IMR-90 (cell line): Measurements from ENCODE around the gene C22orf15. TPM values are rescaled to one million over a fixed set of nuclear protein-coding genes. Genes with fewer than 3 reads are reported as not detected.

Experiments
- ATAC-seq: fragments of 200-7000 bp; cut with Tn5 transposase; 2 replicates; pipeline ENCODE4 v1.9.1; 2020; ENCODE audit warnings: low read depth, mild to moderate bottlenecking, moderate library complexity
- BruUV-seq: library from RNA; stranded (reverse); fragments of 400-500 nt; replicated peaks from 2 replicates; lab custom pipeline; 2021; lab: Mats Ljungman, UMichigan
- CTCF ChIA-PET: fragments of 300-600 bp; formaldehyde crosslinking; extraction: SDS; loops from one replicate; lab custom pipeline; 2021; ENCODE audit warnings: antibody characterized with exemption; lab: Yijun Ruan, JAX
- POLR2A ChIA-PET: fragments of 300-600 bp; sonication (Branson Sonifier 250); formaldehyde crosslinking; loops from one replicate; lab custom pipeline; 2022; ENCODE audit warnings: antibody characterized with exemption; ENCODE audit not compliant: unreplicated experiment; lab: Charles Lee
- DNase-seq: peaks from one replicate; pipeline ENCODE4 v3.0.0; 2013
- H2AFZ ChIP-seq: replicated peaks from 2 replicates; pipeline ENCODE3; 2013; ENCODE audit warnings: low read length, mild to moderate bottlenecking; ENCODE audit not compliant: poor library complexity
- H2AK5ac ChIP-seq: 2 replicates; pipeline ENCODE4 v1.6.1; 2013; ENCODE audit warnings: low read depth, low read length, inconsistent platforms
- H2AK9ac ChIP-seq: replicated peaks from 2 replicates; pipeline ENCODE3; 2013; ENCODE audit warnings: mild to moderate bottlenecking, low read depth, low read length, moderate library complexity; ENCODE audit not compliant: poor library complexity
- H2BK120ac ChIP-seq: 2 replicates; pipeline ENCODE4 v1.6.1; 2013; ENCODE audit warnings: low read depth, low read length, inconsistent platforms
- H2BK15ac ChIP-seq: 3 replicates; pipeline ENCODE4 v1.6.1; 2013; ENCODE audit warnings: low read depth, low read length, inconsistent platforms
- H2BK20ac ChIP-seq: 2 replicates; pipeline ENCODE4 v1.6.1; 2013; ENCODE audit warnings: low read depth, mild to moderate bottlenecking, inconsistent platforms, low read length, moderate library complexity
- H2BK5ac ChIP-seq: 2 replicates; pipeline ENCODE4 v1.6.1; 2013; ENCODE audit warnings: mild to moderate bottlenecking, low read depth, low read length, inconsistent platforms; ENCODE audit not compliant: poor library complexity, severe bottlenecking
- H3K14ac ChIP-seq: replicated peaks from 2 replicates; pipeline ENCODE4 v1.6.1; 2013; ENCODE audit warnings: low read depth, low read length, inconsistent platforms
- H3K18ac ChIP-seq: 2 replicates; pipeline ENCODE4 v1.6.1; 2013; ENCODE audit warnings: low read depth, low read length, control low read depth
- H3K23ac ChIP-seq: 2 replicates; pipeline ENCODE4 v1.6.1; 2013; ENCODE audit warnings: low read depth, low read length, inconsistent platforms
- H3K27ac ChIP-seq: 2 replicates; pipeline ENCODE4 v1.5.1; 2013; ENCODE audit warnings: mild to moderate bottlenecking, control low read depth, low read length; ENCODE audit not compliant: insufficient read depth
- H3K27me3 ChIP-seq: 2 replicates; pipeline ENCODE4 v1.6.1; 2013; ENCODE audit warnings: low read length; ENCODE audit not compliant: control insufficient read depth, insufficient read depth
- H3K36me3 ChIP-seq: 2 replicates; pipeline ENCODE4 v1.6.1; 2013; ENCODE audit warnings: low read length, mixed read lengths; ENCODE audit not compliant: control insufficient read depth, insufficient read depth
- H3K4ac ChIP-seq: 2 replicates; pipeline ENCODE4 v1.6.1; 2013; ENCODE audit warnings: low read depth, low read length, inconsistent platforms
- H3K4me1 ChIP-seq: 2 replicates; pipeline ENCODE4 v1.6.1; 2013; ENCODE audit warnings: low read length, mixed read lengths; ENCODE audit not compliant: control insufficient read depth, insufficient read depth
- H3K4me2 ChIP-seq: 2 replicates; pipeline ENCODE4 v1.6.1; 2013; ENCODE audit warnings: low read depth, mild to moderate bottlenecking, control low read depth, low read length, moderate library complexity
- H3K4me3 ChIP-seq: 2 replicates; pipeline ENCODE4 v1.5.1; 2013; ENCODE audit warnings: low read depth, mild to moderate bottlenecking, control low read depth, low read length, moderate library complexity; ENCODE audit not compliant: insufficient read depth
- H3K56ac ChIP-seq: 2 replicates; pipeline ENCODE4 v1.6.1; 2013; ENCODE audit warnings: low read length, inconsistent platforms; ENCODE audit not compliant: insufficient read depth; ENCODE audit errors: extremely low read depth
- H3K79me1 ChIP-seq, 2 experiments: 2 replicates each; pipeline ENCODE4 v1.6.1; 2013; ENCODE audit warnings: low read length in 2 of 2, inconsistent platforms in 1 of 2, low read depth in 1 of 2
- H3K9ac ChIP-seq: 2 replicates; pipeline ENCODE4 v1.6.1; 2013; ENCODE audit warnings: low read depth, low read length, control low read depth
- H3K9me1 ChIP-seq: 2 replicates; pipeline ENCODE4 v1.6.1; 2013; ENCODE audit warnings: low read length, inconsistent platforms; ENCODE audit not compliant: insufficient read depth
- H3K9me3 ChIP-seq: 2 replicates; pipeline ENCODE4 v1.6.1; 2013; ENCODE audit warnings: low read length; ENCODE audit not compliant: control insufficient read depth, insufficient read depth
- H4K20me1 ChIP-seq: 2 replicates; pipeline ENCODE4 v1.6.1; 2013; ENCODE audit warnings: low read length, inconsistent platforms; ENCODE audit not compliant: insufficient read depth
- H4K5ac ChIP-seq: 2 replicates; pipeline ENCODE4 v1.6.1; 2013; ENCODE audit warnings: mild to moderate bottlenecking, low read depth, low read length, control low read depth
- H4K8ac ChIP-seq, 2 experiments: 2 replicates each; pipeline ENCODE4 v1.6.1; 2013; ENCODE audit warnings: low read depth in 2 of 2, low read length in 2 of 2, control low read depth in 1 of 2, inconsistent platforms in 1 of 2
- H4K91ac ChIP-seq: 2 replicates; pipeline ENCODE4 v1.6.1; 2013; ENCODE audit warnings: low read depth, low read length, inconsistent platforms; ENCODE audit not compliant: insufficient read depth
- CHD1 ChIP-seq: IDR thresholded peaks from 2 replicates; pipeline ENCODE4 v1.6.1; 2012; ENCODE audit warnings: low read depth, low read length, improper control_type of control experiment
- FOS ChIP-seq: fragments of 150-350 bp; IDR thresholded peaks from 2 replicates; pipeline ENCODE4 v1.6.1; 2016; ENCODE audit warnings: low read depth, low read length
- MAZ ChIP-seq: IDR thresholded peaks from 2 replicates; pipeline ENCODE4 v1.6.1; 2012; ENCODE audit warnings: low read depth, mild to moderate bottlenecking, low read length, improper control_type of control experiment, moderate library complexity, borderline replicate concordance
- MXI1 ChIP-seq: IDR thresholded peaks from 2 replicates; pipeline ENCODE4 v1.6.1; 2012; ENCODE audit warnings: low read depth, mild to moderate bottlenecking, low read length, moderate library complexity, borderline replicate concordance
- POLR2A ChIP-seq: IDR thresholded peaks from 2 replicates; pipeline ENCODE4 v1.6.1; 2012; ENCODE audit warnings: mild to moderate bottlenecking, low read depth, low read length
- WGBS, 2 experiments: methylation state at CpG; one replicate each; pipeline versions ENCODE4 v1.1.5 to v1.1.7; 2013; ENCODE audit warnings: missing lambda C conversion rate in 2 of 2; ENCODE audit not compliant: insufficient read length in 1 of 2; ENCODE audit errors: extremely low coverage in 2 of 2; 5-methylcytosine and 5-hydroxymethylcytosine counted together
- dilution Hi-C: fragments of 300-500 bp; cut with HindIII; formaldehyde crosslinking; loops from one replicate; pipeline ENCODE4 v1.14.3; 2018; ENCODE audit warnings: low sequenced_read_pairs; ENCODE audit not compliant: unreplicated experiment
- in situ Hi-C: fragments of 300-500 bp; cut with MboI; formaldehyde crosslinking; loops from 3 replicates; pipeline ENCODE4 v1.14.3; 2019; ENCODE audit warnings: low sequenced_read_pairs, inconsistent platforms, mixed read lengths
- intact Hi-C: fragments of 100-400 bp; cut with micrococcal nuclease; formaldehyde crosslinking; loops from 2 replicates; pipeline ENCODE4 v1.10.0; 2022
- polyA plus RNA-seq, 3 experiments: library from polyadenylated mRNA; depleted of rRNA; stranded (reverse); fragments of >200 nt; gene quantifications; 2 replicates each; pipeline ENCODE4 v1.2.3, GENCODE V29; 2012; ENCODE audit warnings: low replicate concordance in 1 of 3
- total RNA-seq: library from RNA; depleted of rRNA; stranded (reverse); fragments of >200 nt; gene quantifications from 2 replicates; pipeline ENCODE4 v1.2.3, GENCODE V29; 2012
- TF ChIP-seq, protein P1 (sequence below): fragments of 150-350 bp; IDR thresholded peaks from 2 replicates; pipeline ENCODE4 v1.6.1; 2017; ENCODE audit warnings: mild to moderate bottlenecking, antibody characterized with exemption, low read length, low read depth

The C22orf15 gene
- total and polyA plus RNA-seq, 2 of the 4 experiments (the other 2 are of a cell fraction) = 2.3 to 3.1 TPM

DNA sequence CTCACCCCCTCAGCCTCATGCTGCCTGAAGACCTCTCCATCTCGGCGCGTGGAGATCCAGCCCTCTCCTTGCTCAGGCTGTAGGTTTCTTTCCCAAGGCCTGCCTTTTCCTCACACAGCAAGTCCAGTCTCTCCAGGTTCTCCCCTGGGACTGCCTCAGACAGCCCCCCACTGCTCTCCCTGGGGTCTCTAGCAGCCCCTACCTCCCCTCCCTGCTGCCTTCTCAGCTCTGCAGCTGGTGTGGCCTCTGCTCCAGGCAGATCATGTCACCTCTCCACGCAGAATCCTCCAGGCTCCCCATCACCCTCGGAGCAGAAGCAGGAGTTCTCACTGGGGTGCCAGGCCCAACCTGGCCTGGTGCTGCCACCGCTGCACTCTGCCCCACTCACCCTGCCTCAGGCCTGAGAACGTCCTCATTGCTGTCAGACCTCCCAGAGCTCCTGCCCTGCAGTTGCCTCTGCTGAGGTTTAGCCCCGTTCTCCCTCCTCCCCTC, 39.1 kb downstream of the C22orf15 start:
- intact Hi-C loops (no loop called here), in situ Hi-C loops (no loop called here), dilution Hi-C loops (no loop called here)
- Histone ChIP-seq H3K14ac (no peak overlapping the region), H3K27ac (no peak overlapping the region), H3K27me3 (no peaks in the 10 kb centered on the region), H3K79me1 (peaks cover 0 to 18% of the 10 kb centered on the region in 2 experiments; a peak in 2 of 4 replicates), H4K91ac (no peak overlapping the region), H3K18ac (no peak overlapping the region), H3K4me1 (no peaks in the 10 kb centered on the region), H2BK20ac (no peak overlapping the region), H3K9me3 (no peaks in the 10 kb centered on the region), H4K20me1 (no peaks in the 10 kb centered on the region; the same call in 1 of the 2 replicates), H2BK120ac (no peak overlapping the region), H4K5ac (no peak overlapping the region), H2BK5ac (no peak overlapping the region), H3K9me1 (no peaks in the 10 kb centered on the region), H3K4ac (no peak overlapping the region), H2AK5ac (no peak overlapping the region), H3K36me3 (peaks cover 72% of the 10 kb centered on the region), H4K8ac (no peak overlapping the region), H3K56ac (no peak overlapping the region), H2BK15ac (no peak overlapping the region), H3K23ac (no peak overlapping the region), H2AFZ (no peak overlapping the region), H3K4me2 (no peak overlapping the region), H3K9ac (no peak overlapping the region), H2AK9ac (no peak overlapping the region), H3K4me3 (no peak overlapping the region)
- no TSS peak for BruUV-seq
- 92% methylated on average over 8 of the region's 8 CpGs; no CpG with 5 or more reads in 1 of the 2 experiments for WGBS, 2 experiments
- DNase-seq (no peak), ATAC-seq (no peak)
- ChIA-PET POLR2A (no interaction called here), CTCF (no interaction called here)
- TF ChIP-seq, protein P1, sequence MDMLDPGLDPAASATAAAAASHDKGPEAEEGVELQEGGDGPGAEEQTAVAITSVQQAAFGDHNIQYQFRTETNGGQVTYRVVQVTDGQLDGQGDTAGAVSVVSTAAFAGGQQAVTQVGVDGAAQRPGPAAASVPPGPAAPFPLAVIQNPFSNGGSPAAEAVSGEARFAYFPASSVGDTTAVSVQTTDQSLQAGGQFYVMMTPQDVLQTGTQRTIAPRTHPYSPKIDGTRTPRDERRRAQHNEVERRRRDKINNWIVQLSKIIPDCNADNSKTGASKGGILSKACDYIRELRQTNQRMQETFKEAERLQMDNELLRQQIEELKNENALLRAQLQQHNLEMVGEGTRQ = no peak
- no peak for TF ChIP-seq MAZ
- TF ChIP-seq MXI1 = no peak
- no peak for TF ChIP-seq FOS
- no peak for TF ChIP-seq POLR2A
- TF ChIP-seq CHD1 = no peak
